SKM-1 treated with dmso at 0.1 percent for 144 hours (cell line): Measurements from ENCODE around the gene RAD51AP1.
A peak's percentile ranks its signal among the peaks of the same experiment; 100 is the strongest.

Experiments used
- DNase-seq: peaks from one replicate; lab custom pipeline; 2025; ENCODE audit not compliant: unreplicated experiment; lab: John Stamatoyannopoulos, UW

The RAD51AP1 gene

DNA sequence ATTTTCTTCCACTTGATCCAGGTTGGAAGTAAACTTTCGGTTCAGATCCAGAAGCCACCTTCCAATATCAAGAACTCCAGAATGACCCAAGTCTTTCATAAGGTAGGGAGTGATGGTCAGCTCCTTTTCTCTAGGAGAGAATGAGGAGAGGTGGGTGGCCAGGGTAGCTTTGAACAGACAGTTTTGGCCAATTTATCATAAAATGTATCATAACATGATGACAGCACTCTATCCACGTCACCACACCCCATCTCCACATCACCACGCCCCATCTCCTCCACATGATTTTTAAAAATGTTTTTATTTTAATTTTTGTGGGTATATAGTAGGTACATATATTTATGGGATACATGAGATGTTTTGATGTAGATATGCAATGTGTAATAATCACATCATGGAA is 50.2 kb downstream of the RAD51AP1 start:
- no peak for DNase-seq

DNA sequence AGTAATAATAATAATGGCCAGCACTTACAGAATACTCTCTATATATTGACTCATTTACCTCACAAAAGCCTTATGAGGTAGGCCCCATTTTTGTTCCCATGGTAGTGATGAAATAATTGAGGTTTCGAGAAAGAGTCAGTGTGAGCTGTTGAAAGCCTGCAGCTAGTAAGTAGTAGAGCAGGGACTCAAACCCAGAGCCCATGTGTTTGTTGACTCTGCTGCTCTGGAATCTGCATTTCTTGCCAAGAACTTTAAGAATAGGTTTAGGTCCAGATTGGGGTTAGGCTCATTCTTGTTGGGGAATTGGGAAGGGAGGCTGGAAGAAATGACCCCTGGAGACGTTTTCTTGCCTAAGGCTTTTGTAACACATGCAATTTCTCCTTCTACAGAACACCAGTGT is 51.3 kb downstream of the RAD51AP1 start:
- no peak for DNase-seq

GRCh38 chr12:4591180-4591687 is 52.5 kb downstream of the RAD51AP1 start:
- no peak for DNase-seq

DNA sequence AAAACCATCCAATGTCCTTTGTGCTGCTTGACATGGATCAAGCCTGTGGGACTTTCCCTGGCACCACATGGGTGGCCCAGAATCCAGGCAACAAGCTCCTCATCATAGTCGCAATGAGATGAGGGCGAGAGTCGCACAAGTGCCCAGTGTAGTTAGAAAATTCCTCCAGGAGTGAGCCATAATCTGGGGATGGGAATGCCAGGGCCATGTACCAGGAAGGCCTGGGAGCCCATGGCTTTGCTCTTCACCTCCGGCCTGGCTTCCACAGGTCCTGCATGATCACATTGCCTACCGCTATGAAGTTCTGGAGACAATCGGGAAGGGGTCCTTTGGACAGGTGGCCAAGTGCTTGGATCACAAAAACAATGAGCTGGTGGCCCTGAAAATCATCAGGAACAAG is 57.2 kb downstream of the RAD51AP1 start:
- DNase-seq, result no peak

GRCh38 chr12:4603421-4603820 is 64.7 kb downstream of the RAD51AP1 start:
- no peak for DNase-seq

DNA sequence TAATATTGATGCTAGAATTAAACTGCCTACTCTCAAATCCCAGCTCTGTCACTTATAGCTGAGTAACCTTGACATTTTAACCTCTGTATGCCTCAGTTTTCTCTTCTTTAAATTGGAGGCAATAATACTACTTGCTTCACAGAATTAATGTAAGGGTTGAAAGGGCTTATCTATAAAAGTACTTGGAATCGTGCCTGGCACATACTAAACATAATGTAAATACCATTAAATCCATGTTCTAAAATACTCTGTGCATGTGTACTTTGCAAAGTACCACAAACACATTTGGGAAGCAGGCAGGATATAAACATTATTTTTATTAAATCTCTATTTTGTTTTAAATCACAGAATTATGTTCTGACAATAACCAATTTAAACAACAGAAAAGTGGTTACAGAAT is 65.3 kb downstream of the RAD51AP1 start:
- no peak for DNase-seq

DNA sequence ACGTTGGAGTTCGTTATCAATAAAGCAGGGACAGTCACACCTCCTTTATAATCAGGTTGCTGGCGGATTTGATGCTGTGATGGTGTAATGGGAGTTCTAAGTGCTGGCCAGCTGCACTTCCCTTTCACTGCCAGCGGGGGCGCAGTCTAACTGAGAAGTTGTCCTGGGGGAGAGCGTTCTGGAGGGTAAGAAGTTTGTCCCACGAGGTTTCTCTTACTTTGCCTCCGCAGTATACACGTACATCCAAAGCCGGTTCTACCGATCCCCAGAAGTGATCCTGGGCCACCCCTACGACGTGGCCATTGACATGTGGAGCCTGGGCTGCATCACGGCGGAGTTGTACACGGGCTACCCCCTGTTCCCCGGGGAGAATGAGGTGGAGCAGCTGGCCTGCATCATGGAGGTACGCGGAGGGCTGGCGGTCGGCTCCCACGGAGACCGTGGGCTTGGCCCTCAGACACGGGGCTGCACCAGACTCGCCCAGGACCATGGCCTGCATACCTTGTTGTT is 66.0 kb downstream of the RAD51AP1 start:
- peak; percentile 73 for DNase-seq

GRCh38 chr12:4607056-4607455 is 68.4 kb downstream of the RAD51AP1 start:
- no peak for DNase-seq

DNA sequence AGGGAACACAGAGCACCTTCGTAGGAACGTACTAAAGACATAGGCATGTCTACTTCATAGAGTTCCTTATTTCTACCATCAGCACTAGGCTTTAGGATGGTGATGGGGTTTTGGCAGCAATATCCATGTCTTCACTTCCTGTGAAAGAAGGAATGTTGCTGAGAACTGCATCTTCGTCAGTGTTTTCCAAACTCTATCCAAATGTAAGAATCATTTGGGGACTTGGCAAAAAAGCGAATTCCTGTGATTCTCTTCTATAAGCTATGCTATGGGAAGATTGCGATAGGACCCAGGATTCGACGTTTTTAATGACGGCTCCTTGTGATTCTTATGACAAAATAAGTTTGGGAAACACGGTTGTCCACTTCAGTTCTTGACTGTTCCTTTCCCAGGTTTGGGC is 70.4 kb downstream of the RAD51AP1 start:
- no peak for DNase-seq
